HL-60 (cell line): ENCODE measurements around the gene EVC.

ENCODE experiments used
- GABPA ChIP-seq: IDR thresholded peaks from 2 replicates; pipeline ENCODE4 v1.6.1; 2012; ENCODE audit warnings: low read depth
- POLR2AphosphoS5 ChIP-seq: IDR thresholded peaks from 2 replicates; pipeline ENCODE4 v1.6.1; 2012; ENCODE audit warnings: low read depth
- SPI1 ChIP-seq: IDR thresholded peaks from 2 replicates; pipeline ENCODE4 v1.6.1; 2012; ENCODE audit warnings: low read depth, mild to moderate bottlenecking, borderline replicate concordance
- TF ChIP-seq, protein P1 (sequence below): IDR thresholded peaks from one replicate; pipeline ENCODE4 v1.5.1; 2011; ENCODE audit warnings: low read length, control low read depth, inconsistent platforms; ENCODE audit not compliant: insufficient read depth
- TF ChIP-seq, protein P2 (sequence below): IDR thresholded peaks from 2 replicates; pipeline ENCODE4 v1.6.1; 2012; ENCODE audit warnings: low read depth; ENCODE audit not compliant: insufficient replicate concordance

DNA sequence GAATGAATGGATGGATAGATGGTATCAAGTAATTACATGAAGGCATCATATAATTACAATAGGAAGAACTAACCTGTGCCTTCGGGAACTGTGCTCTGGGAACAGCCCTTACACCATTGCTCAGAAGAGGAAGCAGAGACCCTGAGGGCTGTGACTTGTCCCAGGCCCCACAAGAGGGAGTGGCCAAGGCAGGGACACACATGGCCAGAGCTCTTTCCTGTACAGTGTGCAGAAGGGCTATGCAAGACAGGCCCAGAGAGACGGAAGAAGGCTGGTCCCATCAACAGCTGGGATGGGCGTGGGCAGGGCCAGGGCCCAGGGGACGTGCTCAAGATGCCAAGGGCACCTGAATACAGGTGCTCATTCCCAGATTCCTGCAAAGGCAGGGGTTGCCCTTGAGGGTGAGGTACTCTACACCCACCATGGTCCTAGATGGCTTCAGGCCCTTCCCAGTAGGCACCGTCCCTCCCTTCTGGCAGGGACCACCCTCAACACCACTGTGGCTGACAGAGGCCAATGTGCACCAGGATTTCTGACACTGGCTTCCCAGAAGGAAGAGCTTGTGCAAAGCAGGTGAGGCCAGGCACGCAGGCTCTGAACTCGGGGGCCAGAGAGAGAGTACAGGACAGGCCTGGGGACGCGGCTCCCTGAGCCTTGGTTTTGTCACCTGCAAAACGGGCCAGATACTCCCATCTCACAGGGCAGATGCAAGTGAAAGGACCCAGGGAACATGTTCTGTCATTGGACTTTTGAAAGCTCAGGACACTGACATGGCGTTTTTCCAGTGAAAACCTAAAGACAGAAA is 4.3 kb upstream of the EVC start:
- TF ChIP-seq, protein P1, sequence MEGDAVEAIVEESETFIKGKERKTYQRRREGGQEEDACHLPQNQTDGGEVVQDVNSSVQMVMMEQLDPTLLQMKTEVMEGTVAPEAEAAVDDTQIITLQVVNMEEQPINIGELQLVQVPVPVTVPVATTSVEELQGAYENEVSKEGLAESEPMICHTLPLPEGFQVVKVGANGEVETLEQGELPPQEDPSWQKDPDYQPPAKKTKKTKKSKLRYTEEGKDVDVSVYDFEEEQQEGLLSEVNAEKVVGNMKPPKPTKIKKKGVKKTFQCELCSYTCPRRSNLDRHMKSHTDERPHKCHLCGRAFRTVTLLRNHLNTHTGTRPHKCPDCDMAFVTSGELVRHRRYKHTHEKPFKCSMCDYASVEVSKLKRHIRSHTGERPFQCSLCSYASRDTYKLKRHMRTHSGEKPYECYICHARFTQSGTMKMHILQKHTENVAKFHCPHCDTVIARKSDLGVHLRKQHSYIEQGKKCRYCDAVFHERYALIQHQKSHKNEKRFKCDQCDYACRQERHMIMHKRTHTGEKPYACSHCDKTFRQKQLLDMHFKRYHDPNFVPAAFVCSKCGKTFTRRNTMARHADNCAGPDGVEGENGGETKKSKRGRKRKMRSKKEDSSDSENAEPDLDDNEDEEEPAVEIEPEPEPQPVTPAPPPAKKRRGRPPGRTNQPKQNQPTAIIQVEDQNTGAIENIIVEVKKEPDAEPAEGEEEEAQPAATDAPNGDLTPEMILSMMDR, result no peak
- TF ChIP-seq GABPA (no peak), POLR2AphosphoS5 (no peak), SPI1 (no peak)
- TF ChIP-seq, protein P2, sequence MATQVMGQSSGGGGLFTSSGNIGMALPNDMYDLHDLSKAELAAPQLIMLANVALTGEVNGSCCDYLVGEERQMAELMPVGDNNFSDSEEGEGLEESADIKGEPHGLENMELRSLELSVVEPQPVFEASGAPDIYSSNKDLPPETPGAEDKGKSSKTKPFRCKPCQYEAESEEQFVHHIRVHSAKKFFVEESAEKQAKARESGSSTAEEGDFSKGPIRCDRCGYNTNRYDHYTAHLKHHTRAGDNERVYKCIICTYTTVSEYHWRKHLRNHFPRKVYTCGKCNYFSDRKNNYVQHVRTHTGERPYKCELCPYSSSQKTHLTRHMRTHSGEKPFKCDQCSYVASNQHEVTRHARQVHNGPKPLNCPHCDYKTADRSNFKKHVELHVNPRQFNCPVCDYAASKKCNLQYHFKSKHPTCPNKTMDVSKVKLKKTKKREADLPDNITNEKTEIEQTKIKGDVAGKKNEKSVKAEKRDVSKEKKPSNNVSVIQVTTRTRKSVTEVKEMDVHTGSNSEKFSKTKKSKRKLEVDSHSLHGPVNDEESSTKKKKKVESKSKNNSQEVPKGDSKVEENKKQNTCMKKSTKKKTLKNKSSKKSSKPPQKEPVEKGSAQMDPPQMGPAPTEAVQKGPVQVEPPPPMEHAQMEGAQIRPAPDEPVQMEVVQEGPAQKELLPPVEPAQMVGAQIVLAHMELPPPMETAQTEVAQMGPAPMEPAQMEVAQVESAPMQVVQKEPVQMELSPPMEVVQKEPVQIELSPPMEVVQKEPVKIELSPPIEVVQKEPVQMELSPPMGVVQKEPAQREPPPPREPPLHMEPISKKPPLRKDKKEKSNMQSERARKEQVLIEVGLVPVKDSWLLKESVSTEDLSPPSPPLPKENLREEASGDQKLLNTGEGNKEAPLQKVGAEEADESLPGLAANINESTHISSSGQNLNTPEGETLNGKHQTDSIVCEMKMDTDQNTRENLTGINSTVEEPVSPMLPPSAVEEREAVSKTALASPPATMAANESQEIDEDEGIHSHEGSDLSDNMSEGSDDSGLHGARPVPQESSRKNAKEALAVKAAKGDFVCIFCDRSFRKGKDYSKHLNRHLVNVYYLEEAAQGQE, result no peak
